Ovary (tissue), 3 donors: Measurements from ENCODE around the gene NME1.

Source experiments
- EP300 ChIP-seq: sonication (generic); formaldehyde crosslinking; IDR thresholded peaks from one replicate; pipeline ENCODE4 v1.6.1; 2017; ENCODE audit warnings: antibody characterized with exemption
- POLR2A ChIP-seq: fragments of 450-650 bp; IDR thresholded peaks from one replicate; pipeline ENCODE4 v1.6.1; 2017; ENCODE audit warnings: antibody characterized with exemption, mild to moderate bottlenecking, moderate library complexity
- TF ChIP-seq, protein P1 (sequence below), 3 donors: fragments of 450-650 bp in 2 of 3; fragments of 200-600 bp in 1 of 3; IDR thresholded peaks; one replicate each; pipeline versions ENCODE4 v1.5.1 to v1.8.0; 2016 to 2022; ENCODE audit warnings: antibody characterized with exemption in 3 of 3, mild to moderate bottlenecking in 1 of 3
- donor health status: DM: no; HTN: no; CAD: no.

GRCh38 chr17:51188271-51188833, 35.0 kb downstream of the NME1 start:
- TF ChIP-seq, protein P1, sequence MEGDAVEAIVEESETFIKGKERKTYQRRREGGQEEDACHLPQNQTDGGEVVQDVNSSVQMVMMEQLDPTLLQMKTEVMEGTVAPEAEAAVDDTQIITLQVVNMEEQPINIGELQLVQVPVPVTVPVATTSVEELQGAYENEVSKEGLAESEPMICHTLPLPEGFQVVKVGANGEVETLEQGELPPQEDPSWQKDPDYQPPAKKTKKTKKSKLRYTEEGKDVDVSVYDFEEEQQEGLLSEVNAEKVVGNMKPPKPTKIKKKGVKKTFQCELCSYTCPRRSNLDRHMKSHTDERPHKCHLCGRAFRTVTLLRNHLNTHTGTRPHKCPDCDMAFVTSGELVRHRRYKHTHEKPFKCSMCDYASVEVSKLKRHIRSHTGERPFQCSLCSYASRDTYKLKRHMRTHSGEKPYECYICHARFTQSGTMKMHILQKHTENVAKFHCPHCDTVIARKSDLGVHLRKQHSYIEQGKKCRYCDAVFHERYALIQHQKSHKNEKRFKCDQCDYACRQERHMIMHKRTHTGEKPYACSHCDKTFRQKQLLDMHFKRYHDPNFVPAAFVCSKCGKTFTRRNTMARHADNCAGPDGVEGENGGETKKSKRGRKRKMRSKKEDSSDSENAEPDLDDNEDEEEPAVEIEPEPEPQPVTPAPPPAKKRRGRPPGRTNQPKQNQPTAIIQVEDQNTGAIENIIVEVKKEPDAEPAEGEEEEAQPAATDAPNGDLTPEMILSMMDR (IDR thresholded peaks at IDR 0.05) = no peak
- TF ChIP-seq POLR2A (no peak), EP300 (no peak)
